ENCODE measurements around the gene OR52B2.
"Not testable (repeated sequence)": the region's sequence is repeated elsewhere in the genome, so short reads cannot be mapped to it uniquely, and the experiment has no call there.

Gene OR52B2

GRCh38 chr11:6152126-6152525 lies 18.0 kb downstream of the OR52B2 start:
- no peak for DNase-seq (ENCODE audit: low read depth)

GRCh38 chr11:6151117-6151516 lies 19.0 kb downstream of the OR52B2 start:
- DNase-seq (ENCODE audit: low read depth), result no peak

- DNase-seq (ENCODE audit: low read depth), result not testable (repeated sequence)
These were observed 26.4 kb downstream of the OR52B2 start for GRCh38 chr11:6143737-6144136.

- no peak for DNase-seq (ENCODE audit: low read depth)
These were observed 27.2 kb downstream of the OR52B2 start for GRCh38 chr11:6142936-6143335.

GRCh38 chr11:6135936-6136335 lies 34.2 kb downstream of the OR52B2 start:
- not testable (repeated sequence) for DNase-seq (ENCODE audit: low read depth)

GRCh38 chr11:6132431-6132830 lies 37.7 kb downstream of the OR52B2 start:
- no peak for DNase-seq (ENCODE audit: low read depth)

- DNase-seq (ENCODE audit: low read depth), result no peak
These were observed 40.5 kb downstream of the OR52B2 start for GRCh38 chr11:6129635-6130034.

- DNase-seq (ENCODE audit: low read depth), result no peak
These were observed 41.1 kb downstream of the OR52B2 start for GRCh38 chr11:6129011-6129410.

- DNase-seq (ENCODE audit: low read depth), result no peak
These were observed 42.2 kb downstream of the OR52B2 start for GRCh38 chr11:6127881-6128280.

- DNase-seq (ENCODE audit: low read depth), result no peak
These were observed 45.9 kb downstream of the OR52B2 start for GRCh38 chr11:6124245-6124644.

Data from GM04503 (cell line).